HG03469 (cell line): Measurements from ENCODE around the gene AUTS2.

Source experiments
- ATAC-seq: cut with Tn5 transposase; IDR thresholded peaks from one replicate; pipeline ENCODE4 v1.9.1; 2021; ENCODE audit warnings: mild to moderate bottlenecking, moderate library complexity, moderate number of reproducible peaks; ENCODE audit not compliant: unreplicated experiment

Gene AUTS2

DNA sequence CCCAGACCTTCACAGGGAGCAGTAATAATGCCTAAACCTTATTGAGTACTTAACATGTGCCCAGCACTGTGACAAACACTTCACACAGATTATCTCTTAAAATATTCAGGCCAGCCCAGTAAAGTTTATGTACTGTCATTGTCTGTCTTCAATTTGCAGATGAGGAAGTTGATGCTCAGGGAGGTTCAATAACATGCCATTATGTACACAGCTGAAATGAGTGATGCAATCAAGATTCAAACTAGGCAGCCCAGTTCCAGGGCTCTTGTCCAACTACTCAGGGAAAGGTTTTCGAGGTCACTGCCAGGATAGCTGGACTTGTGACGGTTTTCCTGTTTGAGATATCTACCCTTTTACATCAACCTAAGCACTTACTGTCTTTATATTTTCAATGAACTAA lies 56.1 kb downstream of the AUTS2 start:
- ATAC-seq, result no peak

DNA sequence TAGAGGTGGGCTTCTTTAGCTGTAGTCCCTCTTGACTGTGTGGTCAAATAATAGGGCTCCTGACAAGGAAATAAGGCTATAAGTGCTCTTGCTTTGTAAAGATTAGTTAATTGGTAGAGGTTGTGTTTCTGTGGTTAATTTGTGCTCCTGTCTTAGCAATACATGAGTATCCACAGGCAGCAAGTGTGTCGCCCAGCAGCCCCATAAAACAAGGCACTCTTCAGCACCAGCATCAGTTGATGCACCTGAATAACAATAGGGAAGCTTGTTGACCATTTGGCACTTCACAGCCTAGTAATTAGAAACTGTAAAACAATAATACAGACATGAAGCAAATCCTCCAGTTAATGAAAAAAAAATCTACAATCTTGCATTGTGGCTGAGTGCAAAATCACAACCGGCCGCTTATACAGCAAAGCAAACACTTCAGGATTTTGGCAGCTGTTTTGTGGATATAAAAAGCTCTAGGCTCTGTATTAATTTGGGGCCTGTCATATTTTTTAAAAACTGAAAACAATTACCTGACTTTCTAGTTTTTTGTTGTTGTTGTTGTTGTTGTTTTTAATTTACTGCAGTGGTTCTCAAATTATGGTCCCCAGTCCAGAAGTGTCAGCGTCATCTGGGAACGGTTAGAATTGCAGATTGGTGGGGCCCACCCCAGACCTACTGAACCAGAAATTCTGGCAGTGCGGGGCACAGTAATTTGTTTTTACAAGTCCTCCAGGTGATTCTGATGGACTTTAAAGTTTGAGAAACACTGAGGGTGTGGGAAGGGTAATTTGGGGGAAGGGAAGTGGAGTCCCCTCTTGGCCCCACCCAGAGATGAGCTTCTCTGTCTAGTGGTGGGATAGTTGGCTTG lies 56.8 kb downstream of the AUTS2 start:
- ATAC-seq, result no peak

DNA sequence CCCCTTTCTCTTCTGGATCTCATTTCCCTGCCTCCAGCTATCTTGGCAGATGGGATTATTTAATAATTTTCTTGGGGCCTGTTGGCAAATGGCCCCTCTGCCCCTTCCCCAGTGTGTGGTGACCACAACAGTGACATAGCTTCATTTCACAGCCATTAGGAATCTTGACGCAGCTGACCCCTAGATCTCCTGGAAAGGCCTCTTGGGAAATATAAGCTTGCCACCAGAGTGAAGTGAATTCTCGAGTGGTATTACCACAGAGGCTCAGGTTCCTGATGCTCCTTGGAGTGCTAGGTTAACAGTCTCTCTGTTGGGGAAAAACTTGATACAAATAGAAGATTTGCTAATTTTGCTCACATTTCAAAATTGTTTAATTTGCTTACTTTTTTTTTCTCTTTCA lies 57.8 kb downstream of the AUTS2 start:
- no peak for ATAC-seq

DNA sequence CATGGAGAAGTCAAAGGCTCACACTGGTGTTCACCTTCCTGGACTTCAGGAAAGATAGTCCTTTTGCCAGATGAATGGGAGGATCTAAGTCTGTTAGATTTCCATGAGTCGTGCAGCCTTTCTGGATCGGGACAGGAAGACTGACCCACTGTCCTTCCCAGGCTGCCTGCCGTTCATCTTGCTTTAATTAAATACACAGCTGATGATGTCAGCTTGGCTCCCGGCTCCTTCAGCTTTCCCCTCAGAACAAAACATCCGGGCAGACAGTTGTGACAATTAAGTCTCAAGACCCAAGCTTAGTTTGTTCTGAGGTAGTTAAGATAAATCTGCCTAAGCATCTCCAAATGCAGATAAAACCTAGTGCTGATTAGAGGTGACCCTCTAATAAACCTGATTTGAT lies 58.6 kb downstream of the AUTS2 start:
- ATAC-seq, result no peak

DNA sequence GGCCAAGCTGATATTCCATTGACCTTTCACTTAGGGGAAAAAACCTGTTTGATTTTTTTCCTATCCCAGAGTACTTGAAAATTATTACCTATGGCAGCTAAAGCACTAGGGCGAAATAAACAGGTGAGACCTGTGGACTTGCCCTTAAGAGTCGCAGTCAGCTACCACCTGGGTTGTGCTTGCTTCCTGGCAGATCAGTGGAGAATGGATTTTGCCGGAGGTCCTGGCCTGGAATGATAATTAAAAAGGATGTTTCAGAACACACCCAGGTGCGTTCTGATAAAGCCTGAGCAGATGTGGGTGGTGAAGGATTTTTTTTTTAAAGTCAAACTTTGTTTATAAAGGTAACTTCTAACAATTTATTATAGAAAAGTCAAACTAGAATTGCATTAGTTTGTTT lies 59.1 kb downstream of the AUTS2 start:
- no peak for ATAC-seq

DNA sequence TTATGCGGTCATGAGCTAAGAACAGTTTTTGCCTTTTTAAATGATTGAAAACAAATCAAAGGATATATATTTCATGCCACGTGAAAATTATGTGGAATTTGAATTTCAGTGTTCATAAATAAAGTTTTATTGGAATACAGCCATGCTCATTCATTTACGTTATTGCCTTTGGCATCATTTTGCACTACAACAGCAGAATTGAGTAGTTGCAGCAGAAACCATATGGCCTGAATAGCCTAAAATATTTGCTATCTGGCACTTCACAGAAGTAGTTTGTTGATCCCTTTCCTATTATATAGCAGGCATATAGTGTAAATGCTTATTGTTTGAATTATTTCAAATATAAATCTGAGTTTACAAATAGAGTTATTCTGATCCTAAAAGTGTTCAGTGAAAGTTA lies 59.7 kb downstream of the AUTS2 start:
- ATAC-seq, result no peak

DNA sequence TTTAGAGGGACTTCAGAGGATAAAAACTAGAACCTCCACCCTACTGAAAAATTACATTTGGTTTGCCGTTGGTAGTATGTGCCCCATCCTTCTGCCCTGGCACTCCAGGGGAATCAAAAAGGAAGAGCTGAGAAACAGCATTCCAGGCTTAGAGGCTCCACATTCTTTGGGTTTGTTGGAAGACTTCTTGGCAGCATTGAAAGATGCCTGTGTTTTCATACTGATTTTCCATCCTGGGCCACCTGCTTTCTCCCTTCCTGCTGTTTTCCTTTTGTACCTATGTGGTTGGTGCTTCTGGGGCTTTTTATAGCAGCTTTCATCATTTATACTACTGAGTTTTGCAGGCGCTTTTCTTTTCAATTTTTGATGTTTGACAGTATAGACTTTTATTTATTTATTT lies 61.7 kb downstream of the AUTS2 start:
- no peak for ATAC-seq

DNA sequence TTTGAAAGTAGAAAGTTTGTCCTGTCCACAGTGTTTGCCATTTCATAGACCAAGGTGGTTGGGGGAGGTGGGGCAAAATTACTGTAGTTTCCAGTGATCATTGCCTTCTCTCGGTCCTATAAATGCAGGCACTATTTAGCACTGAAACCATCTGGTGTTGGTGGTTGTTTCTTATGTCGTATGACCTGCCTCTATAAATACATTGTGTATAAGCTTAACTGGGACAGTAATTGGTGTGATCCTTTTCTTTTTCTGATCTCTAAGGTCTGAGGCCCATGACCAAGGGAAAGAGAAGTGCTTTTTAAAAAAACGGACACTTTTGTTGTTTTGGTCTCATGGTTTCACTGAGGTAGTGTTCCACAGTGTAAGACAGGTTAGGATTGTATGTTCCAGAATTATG lies 63.1 kb downstream of the AUTS2 start:
- ATAC-seq, result no peak

DNA sequence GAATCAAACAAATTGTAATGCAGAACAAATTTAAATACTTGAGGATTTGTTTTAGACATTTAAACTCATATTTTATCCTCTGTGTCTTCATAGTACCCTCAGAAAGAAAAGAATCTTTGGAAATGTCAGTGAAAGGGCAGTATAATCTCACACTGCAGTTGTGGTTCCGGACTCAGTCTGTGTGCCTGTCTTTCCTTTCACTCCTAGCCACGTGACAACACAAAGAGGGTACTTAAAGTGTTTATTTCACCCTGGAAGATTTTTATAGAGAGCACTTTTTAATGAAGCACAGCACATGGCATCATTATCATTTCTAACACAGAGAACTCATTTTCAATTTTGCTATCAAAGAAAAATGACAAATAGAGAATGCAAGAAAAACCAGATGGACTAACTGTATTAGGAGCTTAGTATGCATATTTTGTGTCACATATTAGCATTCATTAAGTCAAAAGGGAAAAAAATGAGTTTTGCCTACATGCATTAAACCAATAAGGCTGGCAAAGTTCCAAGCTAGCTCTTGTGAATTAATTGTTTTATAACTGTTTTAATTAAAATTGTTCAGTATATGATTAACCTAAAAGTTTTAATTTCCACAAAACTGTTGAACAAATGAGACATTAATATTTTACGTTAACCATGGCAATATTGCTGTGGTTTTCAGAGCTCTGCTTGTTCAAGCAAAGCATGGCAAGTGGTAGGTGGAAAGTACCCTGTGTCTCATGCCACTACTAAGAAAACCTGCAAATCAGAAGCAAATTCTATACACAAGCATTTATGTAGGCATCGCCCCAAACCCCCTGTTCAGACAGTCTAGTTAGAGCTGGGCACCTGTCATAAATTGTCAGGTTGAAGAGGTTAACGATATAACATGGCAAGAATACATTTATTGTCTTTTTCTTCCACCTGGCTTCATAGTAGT lies 65.9 kb downstream of the AUTS2 start:
- peak; percentile 51 for ATAC-seq

DNA sequence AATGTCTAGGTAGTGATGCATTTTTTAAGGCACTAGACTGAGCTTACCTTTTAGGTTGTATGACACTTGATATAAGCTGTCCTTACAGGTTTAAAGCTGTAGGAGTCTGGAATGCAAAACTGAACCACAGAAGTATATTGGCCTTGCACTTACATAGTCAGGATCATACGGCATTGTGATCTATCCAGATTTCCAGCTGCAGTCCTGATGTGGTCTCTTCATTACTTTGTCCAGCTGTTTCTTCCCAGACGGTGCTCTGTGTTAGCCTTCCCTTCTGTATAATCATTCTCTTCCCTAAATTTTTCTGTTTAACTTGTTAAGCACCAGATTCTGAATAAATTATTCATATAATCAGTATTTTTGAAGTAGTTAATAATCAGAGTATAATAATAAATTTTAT lies 67.1 kb downstream of the AUTS2 start:
- no peak for ATAC-seq

DNA sequence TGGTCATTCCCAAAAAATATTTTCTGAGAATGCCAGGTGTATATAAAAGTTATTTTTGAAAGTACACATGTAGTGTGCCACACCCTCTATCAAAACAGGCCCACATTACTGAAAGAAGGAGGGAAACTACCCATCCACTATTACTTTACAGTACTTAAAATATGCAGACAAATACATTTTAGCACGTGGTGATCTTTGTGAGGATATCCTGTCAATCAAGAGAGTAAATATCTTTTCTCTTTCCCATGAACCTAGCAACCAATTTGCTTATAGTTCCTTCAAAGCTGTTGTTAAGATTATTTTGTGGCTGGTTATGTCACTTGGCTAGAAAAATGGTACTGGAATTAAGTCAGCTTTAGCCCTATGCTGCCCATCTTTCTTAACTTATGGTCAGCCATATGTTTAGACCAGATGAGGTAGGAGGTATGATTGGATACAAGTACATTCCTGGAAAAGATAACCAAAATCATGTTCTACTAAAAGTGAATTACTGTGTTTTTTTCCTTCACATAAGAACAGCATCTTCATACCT lies 70.1 kb downstream of the AUTS2 start:
- ATAC-seq, result no peak

DNA sequence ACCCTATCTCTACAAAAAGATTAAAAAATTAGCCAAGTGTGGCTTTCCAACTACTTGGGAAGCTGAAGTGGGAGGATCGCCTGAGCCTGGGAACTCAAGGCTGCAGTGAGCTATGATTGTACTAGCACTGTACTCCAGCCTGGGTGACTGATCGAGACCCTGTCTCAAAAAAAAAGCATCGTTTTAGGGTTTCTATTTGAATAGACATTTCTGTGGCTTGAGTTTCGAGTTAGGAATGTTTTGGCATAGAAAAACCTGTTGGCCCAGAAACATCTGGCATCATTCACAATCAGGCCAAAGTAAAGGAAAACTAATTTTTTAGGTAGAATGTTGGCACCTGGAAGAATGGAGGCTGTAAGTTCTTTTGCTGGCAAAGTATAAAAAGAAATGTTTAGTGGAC lies 72.4 kb downstream of the AUTS2 start:
- no peak for ATAC-seq

DNA sequence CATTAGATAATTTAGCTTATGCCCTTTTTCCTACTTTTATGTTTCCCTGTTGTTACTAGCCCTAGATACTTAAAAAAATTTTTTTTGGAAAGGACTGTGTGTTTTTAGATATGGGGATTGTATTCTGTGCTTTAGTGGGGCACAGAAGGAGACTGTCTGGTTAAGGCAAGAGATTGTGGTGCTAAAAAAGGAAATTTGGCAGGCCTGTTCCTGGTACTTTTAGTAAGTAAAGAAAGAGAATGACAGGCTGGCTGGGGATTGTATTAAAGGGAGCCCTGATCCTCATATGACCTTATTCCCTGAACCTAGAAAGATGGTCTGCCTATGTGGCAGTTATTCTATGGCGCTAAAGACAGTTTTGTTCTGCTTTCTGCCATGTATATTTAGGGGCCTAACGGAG lies 74.8 kb downstream of the AUTS2 start:
- ATAC-seq, result no peak

DNA sequence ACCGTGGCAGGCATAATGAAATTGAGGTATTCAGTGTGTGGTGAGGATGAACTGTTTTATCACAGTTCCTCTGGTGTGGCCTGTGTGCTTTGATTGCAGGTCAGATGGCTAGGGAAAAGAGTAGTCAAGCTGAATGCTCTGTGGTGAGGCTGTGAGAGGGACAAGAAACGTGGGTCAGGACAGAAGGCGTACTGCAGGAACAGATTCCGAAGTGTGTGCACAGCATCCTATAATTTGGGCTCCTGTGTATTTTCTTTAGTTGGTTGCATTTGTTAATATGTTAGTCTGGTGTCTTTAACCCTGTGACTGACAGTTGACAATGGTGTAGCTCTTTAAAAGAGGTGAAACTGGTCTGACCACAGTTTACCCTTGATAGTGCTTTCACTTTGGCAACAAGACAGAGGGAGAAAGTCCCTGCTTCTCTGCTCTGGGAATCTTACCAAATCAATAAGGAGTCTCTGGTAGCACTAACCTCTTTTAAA lies 76.5 kb downstream of the AUTS2 start:
- peak; percentile 74 for ATAC-seq

DNA sequence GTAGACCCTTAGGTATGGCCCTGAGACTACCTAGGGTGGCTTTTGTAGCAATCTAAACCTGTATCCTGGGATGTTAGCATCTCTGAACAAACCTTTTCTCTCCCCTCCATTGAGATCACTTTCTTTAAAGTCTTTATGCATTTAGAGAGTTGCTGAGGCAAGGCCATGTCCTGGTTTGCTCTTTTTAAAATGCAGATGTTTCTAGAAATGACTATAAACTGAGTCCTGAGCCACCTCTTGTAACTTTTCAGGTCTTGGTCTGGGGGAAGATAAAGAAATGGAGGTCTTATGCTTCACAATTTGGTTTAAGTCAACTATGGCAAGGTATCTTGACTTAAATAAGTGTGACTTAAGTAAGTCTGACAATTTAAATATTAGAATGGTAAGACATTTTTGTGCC lies 78.0 kb downstream of the AUTS2 start:
- ATAC-seq, result no peak

DNA sequence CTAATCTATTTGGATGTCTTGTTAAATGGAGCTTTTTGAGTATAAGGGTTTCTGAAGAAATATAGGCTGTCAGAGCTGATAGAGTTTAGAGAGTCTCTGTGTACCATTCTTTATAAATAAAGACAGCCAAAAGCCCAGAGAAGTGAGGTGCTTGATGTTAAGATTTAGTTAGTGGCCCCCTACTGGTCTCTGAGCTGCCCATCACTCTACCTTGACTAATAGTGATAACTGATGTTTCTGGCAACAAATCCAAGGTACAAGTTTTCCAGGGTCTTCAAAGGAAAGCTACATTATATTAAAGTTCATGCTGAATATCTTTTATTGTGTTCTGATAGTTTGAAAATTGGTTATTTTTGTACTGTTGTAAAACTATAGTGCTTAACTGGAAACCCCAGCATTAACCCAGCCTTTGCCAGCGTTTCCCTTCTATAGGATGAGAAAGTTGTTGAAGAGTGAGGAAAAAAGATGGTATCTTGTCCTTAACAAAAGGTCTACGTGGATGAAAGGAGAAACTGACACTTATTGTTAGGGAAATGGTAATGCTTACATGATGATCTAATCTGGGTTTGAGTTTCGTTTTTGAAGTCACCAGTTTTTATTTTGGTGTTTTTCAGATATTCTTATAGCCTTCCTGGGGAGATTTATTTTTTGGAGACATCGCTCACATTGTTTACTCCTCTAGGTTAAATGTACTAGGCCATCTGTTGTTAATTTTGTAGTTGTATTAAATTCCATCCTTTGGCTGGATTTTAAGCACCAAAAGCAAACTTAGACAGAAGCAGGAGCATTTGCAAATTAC lies 79.0 kb downstream of the AUTS2 start:
- no peak for ATAC-seq

DNA sequence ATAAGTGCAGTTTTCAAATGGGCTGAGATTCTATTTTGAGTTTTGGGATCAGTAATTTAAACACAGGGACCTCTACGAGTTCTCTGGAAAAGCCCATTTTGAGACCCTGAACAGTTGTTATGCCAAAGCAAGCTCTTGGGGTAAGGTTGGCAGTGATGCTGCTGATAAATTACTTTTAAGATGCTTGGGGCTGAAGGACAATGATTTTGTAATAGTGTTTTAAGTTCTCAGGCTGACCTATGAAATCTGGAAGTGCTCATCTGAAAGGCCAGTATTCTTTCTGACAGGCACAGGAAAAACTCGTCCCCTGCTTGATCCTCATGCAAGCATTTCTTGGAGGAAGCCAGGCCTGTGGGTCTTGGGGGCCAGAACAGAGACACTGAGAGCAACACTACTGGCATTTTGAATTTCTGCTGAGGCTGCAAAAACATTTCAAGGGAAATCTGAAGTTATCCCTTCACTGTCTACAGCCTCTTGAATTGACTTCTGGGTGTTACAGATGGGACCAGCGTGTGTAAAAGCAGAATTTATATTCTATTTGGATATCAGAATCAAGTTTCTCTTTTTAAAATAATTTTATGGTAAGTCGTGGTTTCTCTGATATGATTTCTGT lies 79.7 kb downstream of the AUTS2 start:
- ATAC-seq, result no peak

DNA sequence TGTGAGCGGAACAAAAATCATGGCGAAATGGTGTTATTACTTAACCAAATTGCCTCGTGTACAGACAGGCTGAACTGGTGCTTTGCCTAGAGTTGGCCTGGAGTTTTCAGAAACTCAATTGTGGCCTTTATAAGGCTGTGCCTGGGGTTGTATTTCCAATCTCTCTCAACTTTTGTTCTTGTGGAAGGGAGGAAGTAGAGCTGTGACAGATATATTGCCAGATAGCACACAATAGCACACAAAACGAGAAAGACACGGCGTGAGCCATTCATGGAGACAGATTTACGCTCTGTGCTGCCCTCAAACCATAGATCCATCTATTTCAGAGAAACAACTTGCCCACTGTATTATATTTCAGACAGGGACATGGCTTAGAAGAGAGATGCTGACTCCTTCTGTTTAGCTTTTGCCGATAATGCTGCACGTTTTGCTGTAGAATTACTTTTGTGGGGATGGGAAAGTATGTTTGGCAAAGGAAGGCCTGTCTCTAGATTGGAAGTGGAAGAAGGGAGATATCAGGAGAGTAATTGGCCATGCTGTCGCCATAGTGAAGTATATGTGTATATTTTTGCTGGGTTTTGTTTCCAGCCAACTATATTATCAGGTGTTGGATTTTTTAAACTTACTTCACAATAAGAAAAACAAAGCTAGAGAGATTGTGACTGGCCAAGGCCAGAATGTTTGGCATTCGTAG lies 80.4 kb downstream of the AUTS2 start:
- no peak for ATAC-seq

DNA sequence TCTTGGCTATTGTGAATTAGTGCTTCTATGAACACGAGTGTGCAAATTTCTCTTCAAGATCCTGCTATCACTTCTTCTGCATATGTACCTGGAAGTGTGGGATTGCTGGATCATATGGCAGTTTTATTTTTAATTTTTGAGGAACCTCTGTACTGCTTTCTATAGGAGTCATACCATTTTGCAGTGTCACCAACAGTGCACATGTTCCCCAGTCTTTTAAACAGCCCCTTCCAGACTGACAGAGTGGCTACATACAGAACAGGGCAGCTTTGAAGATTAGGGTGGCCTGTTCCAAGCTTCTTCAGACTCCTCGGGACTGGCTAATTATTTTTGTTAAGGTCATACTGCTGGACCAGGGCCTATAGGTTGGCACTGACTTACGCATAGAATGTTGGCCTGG lies 82.9 kb downstream of the AUTS2 start:
- no peak for ATAC-seq

DNA sequence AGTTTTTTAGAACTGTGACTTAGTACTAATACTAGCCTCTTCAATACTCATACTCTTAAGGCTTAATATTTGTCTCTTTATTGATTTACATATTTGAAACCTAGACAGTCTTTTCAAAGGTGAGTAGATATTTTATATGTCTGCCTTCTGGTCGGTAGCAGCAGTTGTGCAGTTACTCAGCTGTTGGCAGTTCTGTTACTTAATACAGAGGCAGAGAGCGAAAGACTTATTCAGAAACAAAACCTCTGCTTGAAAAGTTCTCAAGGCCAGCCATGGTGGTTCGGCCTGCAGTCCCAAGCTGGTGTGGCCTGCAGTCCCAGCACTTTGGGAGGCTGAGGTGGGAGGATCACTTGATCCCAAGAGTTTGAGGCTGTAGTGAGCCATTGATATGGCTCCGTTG lies 84.2 kb downstream of the AUTS2 start:
- ATAC-seq, result no peak
